ENCODE measurements around the gene ZYX.

Gene ZYX

DNA sequence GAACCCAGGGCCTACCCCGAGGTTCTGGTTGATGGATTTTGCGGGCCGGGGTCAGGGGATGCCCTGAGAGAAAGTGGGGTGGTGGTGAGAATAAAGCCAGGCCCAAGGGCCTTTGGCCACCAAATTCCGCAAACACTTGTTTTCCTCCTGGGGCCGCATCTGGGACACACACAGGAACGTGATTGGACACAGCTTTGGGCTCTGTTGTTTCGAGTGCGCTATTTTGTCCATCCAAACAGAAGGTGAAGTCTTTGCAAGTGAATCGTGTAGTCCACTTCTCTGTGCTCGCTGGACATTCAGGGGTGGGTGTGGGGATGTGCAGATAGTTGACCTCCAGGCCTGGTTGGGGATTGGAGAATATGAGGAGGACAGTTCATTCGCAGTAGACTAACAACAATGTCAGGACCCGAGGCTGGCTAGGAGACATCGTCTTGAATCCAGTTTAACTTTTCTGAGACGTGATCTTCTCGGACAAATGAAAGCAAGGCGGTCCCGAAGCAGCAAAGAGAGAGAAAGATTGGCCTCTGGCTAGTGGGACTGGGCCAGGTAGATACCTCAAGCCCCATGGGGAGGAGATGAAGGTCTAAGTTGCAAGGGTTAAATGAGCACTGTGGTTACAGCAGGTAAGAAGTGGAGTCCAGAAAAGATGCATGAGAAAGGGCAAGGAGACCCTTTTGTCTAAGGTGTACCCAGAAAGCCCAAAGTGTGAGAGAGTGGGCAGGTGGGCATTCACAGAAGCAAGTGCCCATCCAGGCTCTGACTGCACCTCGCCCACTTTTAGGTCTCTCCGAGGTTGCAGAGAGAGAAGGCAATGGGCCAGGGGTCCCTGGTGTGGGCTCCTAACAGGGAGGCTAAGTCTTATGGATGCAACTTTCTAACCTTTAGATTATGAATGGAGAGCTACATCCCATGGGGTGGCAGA, 17.9 kb upstream of the ZYX start:
- DNase-seq = no peak

DNA sequence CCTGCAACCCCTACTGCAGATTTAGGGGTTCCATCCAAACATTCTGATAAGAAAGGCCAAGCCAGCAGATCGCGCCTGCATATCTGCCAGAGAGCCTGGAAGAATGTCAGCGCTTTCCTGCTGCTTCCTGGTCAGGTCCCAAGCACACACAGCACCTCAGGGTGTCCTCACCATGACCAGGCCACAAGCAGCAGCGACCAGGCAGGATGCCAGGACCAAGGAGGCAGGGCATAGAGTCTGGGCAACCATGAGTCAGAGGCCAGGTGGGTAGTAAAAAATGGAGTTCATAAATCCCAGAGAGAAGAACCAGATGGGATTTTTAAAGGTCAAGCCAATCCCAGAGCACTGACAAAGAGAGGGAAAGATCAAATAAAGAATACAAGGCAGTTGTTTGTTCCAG, 13.2 kb upstream of the ZYX start:
- no peak for DNase-seq

DNA sequence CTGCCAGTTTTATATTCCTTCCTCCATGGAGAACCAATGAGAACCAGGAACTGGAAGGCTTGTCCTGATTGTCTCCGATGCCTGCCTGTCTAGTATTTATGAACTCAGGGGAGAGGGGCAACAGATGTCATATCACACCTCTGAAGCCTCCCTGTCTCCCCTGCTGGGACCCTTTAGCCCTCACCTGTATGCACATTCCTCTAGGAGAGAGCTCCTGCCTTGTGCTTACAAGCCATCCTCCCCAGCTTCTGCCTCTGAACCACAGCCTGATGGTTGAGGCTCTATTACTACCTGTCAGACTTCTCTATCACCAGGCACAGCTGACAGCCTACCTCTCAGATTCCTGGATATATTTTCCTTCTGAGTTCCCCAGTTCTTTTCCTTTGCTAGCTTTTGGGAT, 12.8 kb upstream of the ZYX start:
- DNase-seq = no peak

DNA sequence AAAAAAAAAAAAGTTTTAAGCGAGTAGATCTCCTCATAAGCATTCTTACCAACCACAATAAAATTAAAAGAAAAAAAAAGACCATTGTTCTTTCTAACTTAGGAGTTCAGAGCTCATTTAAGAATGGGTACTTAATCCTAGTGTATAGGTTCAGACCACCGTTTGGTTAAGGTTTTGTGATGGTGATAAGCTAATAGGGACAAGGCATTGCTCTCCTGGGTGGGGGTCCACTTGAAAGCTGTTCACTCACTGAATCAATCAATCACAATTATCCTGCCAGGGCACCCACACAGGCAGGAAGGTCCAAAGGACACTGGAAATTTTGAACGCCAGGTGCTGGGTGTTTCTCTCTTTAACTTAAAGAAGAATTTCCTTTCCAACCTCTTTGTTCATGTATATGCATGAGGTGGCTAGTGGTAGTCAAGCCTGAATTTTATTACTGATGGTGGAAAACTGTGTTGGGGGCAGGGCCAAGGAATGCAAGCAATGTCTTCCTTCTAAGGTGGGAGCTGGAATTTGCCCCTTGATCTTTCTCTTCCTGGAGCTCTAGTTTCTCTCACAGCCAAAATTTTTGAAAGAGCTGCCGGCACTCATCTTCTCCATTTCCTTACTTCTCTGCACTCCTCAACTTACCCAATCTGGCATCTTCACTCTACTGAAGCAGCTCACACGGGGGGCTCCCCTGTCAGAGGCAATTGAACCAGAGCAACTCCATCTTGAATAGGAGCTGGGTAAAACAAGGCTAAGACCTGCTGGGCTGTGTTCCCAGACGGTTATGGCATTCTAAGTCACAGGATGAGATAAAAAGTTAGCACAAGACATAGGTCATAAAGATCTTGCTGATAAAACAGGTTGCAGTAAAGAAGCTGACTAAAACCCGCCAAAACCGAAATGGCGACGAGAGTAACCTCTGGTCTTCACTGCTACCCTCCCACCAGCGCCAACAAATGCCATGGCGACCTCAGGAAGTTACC, 11.2 kb upstream of the ZYX start:
- DNase-seq = no peak

DNA sequence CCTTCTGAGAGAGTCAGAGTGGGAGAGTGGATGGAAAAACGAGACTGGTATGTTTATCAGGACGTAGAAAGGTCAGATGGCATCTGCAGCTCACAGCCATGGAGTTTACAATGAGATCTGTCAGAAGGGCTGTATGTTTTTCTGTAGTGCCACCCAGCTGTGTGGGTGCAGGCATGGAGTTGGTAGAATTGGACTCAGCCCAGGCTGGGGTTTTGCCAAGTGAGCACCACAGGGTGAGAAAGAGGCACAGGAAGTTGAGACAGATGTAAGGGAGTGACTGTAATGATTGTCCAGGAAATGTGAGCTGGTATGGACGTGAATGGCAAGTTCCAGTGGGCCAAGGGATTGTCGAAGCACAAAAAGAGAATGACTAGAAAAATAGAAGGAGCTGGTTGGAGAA, 9.1 kb upstream of the ZYX start:
- DNase-seq = peak; percentile 67

DNA sequence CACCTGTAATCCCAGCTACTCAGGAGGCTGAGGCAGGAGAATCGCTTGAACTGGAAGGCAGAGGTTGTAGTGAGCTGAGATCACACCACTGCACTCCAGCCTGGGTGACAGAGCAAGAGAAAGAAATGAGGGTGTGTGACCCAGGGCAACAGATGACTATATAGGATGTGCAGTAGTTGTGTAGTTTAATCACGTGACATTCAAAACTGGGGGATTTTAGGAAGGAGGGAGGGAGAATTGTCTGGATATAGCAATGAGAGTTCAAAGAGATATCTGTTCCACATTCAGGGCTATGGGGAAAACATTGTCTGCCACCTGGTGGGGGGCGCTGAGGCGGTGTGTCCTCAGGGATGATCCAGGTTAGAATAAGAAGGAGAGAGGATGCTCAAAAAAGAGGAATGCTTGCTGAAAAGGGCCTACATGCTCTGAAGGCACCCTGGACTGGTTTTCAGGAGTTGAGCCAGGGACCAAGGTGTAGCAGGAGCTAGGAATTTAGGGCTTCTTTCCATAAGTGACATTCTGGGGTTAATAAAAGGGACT, 7.8 kb upstream of the ZYX start:
- DNase-seq = no peak

DNA sequence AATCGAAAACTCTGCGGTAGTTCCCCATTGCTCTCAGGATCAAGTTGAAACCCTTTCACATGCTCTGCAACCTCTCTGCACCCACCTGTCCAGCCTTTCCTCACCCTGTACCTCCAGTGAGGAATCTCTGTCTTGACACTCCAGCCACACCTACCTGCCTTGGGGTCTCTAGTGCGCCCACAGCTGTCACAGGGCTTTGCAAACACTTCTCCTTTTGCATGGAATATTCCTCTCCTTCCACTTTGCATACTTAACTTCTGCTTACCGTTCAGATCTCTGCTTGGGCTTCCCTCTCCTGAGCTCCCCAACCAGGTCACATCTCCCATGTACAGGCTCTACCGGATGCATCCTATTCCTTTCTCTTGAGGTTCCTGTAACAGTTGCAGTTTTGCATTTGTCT, 6.6 kb upstream of the ZYX start:
- DNase-seq = no peak

DNA sequence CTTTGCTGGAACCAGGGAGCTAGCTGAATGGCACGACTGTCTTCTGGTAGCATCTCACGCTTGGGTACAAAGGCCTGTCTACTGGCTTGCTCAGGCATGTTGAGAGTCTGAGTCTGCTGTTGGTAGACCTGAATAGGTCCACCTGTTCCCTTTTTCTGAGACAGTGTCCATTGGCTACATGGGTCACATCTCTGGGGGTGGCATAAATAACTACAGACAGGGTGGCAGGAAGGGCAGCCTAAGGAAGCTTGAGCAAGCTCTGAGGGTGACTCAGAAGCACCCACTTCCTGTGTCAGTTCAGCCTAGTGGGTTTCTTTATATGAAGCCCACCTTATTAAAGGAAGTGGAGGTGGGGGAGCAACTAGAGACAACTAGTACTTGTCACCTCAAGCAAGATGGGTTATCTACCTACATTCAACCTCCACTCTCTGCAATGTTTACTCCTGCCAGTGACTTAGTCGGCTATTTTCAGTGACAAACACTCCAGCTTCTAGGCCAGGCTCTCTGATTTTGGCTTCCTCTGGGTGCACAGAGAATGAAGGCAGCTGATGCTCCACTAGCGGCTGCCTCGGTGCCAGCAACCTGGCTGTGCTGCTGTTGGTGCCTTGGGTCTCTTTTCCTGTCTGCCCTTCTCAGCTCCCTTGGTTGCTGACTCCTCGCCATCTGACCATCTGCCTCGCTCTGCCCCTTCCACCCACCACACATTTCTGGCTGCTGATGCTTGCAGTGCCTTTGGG, 5.7 kb upstream of the ZYX start:
- DNase-seq = no peak

DNA sequence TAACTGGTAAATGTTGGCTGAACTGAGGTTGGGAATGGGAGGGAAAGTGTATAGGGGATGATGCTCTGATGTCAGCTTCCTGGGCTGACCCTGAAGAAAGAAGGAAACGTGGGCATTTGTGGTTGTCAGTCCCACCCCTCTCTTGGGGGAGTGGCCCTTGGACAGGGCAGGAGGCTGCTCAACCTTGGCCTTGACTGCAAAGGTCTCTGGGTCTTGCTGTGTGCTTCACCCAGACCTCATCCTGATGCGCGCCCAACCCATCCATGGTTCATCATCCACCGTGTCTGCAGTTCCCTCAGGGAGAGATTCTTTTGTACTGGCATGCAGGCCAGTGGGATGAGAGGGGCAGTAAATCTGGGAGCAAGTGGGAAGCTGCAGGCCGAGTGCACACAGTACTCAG, 4.7 kb upstream of the ZYX start:
- no peak for DNase-seq

DNA sequence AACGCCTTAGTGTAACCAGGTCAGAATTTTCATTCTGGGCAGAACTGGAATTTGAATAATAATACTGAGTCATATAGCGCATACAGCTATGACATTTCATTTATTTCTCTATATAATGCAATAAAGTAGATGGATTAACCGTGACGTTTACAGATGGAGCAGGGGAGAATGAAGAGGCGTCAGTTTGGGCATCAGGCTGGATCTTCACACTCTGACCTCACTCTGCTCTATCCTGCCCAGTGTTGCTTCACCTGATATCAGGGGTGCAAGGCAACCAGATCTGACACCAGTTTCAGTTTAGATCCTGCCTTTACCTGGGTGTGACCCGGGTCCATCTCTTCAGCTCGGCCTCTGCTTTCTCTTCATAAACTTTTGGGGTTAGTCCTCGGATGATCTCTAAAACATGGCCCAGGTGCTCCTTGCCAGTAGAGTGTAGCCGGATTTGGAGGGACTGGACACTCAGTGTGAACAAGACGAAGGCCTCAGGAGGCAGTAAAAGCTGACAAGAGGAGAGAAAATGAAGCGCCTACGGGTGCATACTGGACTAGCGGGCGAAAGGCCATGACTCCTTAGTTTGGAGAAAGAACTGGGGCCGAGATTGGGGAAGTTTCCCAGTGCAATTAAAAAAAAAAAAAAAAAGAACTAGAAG, 1.4 kb upstream of the ZYX start:
- DNase-seq = no peak

DNA sequence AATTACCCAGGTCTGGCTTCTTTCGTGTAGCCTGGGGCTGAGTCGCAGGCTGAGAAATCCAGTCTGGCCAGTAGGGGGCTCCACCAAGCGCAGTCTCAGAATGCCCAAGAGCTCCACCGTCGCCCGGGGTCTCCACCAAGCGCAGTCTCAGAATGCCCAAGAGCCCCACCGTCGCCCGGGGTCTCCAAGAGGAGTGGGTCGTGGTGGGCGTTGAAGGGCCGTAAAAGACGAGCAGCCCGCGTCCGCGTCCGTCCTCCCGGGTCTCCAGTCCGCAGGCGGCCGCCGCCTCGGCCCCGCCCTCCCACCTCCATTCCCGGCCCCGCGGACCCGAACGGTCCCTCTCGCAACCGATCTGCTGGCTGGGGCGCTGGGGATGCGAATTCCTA, 892 bp upstream of the ZYX start:
- DNase-seq = peak; percentile 84

DNA sequence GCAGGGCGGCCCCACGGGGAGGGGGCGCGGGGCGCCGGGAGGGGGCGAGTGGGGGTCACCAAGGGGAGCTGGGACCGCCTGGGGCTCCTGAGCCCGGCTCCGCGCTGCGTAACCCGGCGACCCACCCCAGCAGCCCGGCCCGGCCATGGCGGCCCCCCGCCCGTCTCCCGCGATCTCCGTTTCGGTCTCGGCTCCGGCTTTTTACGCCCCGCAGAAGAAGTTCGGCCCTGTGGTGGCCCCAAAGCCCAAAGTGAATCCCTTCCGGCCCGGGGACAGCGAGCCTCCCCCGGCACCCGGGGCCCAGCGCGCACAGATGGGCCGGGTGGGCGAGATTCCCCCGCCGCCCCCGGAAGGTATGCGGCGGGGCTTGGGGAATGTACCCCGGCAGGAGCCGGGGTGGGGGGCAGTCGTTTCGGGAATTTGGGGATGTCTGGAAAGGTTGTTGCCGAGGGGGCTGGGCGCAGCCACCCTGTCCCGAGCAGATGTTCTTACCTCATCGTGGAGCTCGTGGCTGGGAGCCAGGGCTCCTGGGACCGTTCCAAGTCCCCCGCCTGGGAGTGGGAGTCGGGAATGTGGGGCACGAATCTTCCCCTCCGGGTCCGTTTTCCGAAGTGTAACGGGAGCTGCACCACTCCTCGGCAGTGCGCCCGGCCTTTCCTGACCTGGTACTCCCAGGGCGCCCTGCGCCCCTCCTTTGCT, 431 bp downstream of the ZYX start:
- DNase-seq = no peak

DNA sequence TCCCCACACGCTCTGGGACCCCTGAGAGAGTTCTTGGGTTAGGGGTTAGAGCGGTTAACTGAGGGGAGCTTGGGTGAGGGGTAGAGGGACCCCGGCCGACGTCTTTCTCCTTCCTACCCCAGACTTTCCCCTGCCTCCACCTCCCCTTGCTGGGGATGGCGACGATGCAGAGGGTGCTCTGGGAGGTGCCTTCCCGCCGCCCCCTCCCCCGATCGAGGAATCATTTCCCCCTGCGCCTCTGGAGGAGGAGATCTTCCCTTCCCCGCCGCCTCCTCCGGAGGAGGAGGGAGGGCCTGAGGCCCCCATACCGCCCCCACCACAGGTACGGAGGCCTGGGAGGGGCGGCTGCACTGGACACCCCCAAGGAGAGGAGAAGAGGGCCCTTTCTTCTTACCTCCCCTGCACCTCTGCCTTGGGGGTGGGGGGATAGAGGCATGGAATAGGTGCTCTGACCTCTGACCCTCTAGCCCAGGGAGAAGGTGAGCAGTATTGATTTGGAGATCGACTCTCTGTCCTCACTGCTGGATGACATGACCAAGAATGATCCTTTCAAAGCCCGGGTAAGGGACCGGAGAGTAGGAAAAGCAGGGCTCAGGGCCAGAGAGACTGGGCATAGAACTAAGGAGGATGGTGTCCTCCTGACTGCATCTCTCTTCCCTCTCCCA, 1.1 kb downstream of the ZYX start:
- DNase-seq = no peak

DNA sequence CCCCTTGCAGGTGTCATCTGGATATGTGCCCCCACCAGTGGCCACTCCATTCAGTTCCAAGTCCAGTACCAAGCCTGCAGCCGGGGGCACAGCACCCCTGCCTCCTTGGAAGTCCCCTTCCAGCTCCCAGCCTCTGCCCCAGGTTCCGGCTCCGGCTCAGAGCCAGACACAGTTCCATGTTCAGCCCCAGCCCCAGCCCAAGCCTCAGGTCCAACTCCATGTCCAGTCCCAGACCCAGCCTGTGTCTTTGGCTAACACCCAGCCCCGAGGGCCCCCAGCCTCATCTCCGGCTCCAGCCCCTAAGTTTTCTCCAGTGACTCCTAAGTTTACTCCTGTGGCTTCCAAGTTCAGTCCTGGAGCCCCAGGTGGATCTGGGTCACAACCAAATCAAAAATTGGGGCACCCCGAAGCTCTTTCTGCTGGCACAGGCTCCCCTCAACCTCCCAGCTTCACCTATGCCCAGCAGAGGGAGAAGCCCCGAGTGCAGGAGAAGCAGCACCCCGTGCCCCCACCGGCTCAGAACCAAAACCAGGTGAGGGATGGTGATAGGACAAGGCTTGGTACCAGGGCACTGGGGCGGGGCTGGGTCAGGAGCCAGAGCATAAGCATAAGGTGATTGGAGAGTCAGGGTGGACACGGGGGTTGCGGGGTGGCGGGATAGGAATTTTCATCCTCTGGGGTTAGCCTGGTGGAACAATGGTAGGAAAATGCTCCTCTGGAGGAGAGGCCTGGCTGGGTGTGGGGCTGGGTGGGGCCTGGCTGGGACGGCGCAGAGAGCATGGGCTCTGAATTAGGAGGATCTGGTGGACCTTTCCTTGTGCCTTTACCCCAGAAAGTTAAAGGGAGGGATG, 1.9 kb downstream of the ZYX start:
- no peak for DNase-seq

DNA sequence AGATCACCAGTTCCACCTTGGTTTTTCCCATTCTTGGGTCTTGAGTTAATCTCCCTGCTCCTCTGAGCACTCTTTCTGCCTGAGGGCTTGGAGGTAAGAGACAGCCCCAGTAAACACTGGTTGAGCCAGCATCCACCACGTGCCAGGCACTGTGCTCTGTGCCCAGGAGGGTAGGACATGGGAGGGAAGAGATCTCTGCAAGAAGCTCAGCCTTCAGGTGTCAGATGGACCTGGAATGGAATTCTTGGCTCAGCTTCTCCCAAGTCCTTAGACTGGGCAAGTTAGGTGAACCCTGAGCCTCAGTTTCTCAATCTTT, 2.5 kb downstream of the ZYX start:
- DNase-seq = no peak

DNA sequence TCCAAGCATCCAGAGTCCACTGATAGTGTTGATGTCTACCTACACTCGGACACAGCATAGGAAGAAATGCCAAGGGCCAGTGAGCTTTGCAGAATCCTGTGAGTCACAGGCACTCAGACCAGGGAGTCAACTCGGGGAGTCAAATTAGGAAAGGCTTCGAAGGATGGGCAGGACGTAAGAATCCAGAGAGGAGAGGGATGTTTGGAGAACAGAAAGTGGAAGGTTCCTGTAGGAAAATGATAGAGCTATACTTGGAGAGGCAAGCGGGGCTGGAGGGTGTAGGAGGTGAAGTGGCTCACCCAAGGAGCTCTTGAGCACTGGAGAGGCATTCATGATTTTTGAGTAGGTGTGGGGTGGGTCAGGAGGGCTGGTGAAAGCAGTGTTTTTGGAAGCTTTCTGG, 3.0 kb downstream of the ZYX start:
- DNase-seq = no peak

DNA sequence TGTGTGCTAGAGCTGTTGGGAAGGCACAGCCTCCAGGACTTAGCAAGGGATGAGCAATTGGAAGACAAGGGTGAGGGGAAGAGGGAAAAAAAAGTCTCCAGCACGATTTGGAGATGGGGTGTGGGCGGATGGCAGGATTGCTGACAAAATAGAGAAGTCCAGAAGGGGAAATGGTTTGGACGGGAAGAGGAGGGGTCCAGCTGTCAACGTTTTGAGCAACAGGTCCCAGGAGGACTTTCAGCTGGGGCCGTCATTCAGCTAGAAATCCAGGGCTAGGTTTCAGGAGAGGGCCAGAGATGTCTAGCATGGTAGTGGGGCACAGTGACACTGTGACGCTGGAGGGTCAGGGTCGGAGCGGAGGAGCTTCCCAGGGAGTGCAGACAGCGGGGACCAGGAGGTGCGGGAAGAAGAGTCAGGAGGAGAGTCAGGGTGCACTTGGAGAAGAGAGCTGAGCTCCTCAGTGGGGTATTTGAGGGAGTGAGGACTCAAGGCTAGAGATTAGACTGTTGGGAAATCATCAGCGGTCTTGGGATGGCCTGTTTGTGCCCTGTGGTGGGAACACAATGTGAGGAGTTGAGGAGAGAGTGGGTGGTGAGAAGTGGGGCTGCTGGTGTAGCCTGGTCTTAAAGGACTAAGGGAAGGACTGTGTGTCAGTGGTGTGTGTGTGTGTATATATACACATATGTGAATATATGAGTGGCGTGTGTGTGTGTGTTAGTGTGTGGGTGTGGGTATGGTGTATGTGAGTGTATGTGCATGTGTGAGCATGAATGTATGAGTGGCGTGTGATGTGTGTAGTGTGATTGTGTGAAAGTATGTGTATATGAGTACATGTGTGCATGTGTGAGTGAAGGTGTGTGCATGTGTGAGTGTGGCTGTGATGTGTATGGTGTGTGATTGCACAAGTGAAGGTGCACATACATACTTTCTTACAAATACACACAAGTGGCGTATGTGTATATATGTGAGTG, 3.8 kb downstream of the ZYX start:
- DNase-seq = no peak

DNA sequence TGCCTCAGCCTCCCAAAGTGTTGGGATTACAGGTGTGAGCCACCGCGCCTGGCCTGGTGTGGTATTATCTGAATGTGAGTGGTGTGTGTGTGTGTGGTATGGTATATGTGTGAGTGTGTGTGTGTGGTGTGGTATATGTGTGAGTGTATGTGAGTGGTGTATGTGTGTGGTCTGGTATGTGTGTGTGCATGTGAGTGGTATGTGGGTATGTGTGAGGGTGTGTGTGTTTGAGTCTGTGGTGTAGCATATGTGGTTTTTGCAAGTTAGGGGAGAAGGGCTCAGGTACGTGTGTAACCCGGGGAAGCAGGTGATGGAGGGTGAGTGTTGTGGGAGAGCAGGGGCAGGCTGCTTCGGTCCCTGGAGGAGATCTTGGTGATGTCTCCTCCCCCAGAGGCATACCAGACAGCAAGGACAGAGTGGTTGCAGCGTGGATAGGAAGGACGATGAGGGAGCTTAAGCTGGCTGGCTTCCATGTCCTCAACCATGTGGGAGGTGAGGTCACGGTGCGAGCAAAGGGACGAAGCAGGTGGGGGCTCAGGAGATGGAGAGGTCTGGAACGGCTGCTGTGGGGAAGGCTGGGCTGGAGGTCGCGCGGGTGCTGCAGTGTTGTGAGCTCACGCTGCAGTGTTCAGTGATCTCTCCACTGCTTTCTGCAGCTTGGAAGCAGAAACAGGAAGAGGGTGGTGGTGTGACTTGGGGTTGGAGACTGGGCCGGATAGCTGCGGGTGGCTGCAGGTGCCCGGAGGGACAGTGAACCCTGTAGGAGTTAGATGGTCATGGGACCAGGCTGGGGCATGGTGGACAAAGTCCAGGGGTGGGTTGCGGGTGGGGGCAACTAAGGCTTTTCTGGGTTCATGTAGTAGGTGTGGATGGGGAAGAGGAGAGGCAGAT, 5.0 kb downstream of the ZYX start:
- no peak for DNase-seq
